Tibial artery (tissue), 4 donors: ENCODE results near the gene ACER3.

Experiments used
- DNase-seq, 2 donors: peaks; one replicate each; pipeline ENCODE4 v3.0.0-alpha.2; 2019
- H3K27ac ChIP-seq, 2 donors: fragments of 200-600 bp; sonication (generic) in 1 of 2; 1 replicate in 1 of 2; 2 replicates in 1 of 2; pipeline ENCODE4 v1.5.1; 2018 to 2019; ENCODE audit warnings: mild to moderate bottlenecking in 1 of 2
- H3K27me3 ChIP-seq, 2 donors: fragments of 200-600 bp; sonication (generic) in 1 of 2; one replicate each; pipeline versions ENCODE4 v1.5.1 to v1.6.0; 2016 to 2019
- H3K36me3 ChIP-seq, 3 donors: fragments of 200-600 bp; sonication (generic) in 2 of 3; one replicate each; pipeline ENCODE4 v1.5.1; 2016 to 2019; ENCODE audit warnings: mild to moderate bottlenecking in 2 of 3
- H3K4me1 ChIP-seq, 4 donors: fragments of 200-600 bp; sonication (generic) in 2 of 4; 1 replicate in 3 of 4; 2 replicates in 1 of 4; pipeline ENCODE4 v1.5.1; 2016 to 2019
- H3K4me3 ChIP-seq, 2 donors: fragments of 200-600 bp; sonication (generic) in 1 of 2; 1 replicate in 1 of 2; 2 replicates in 1 of 2; pipeline ENCODE4 v1.5.1; 2018 to 2019; ENCODE audit warnings: mild to moderate bottlenecking in 2 of 2
- H3K9me3 ChIP-seq, 3 donors: fragments of 200-600 bp; sonication (generic) in 1 of 3; one replicate each; pipeline ENCODE4 v1.5.1; 2016 to 2019
- intact Hi-C: fragments of 100-400 bp; cut with DNase I; formaldehyde crosslinking; loops from one replicate; pipeline ENCODE4 v1.15.0; 2023; ENCODE audit warnings: low total_unique reads
- TF ChIP-seq, protein P1 (sequence below), 2 experiments: fragments of 200-600 bp in 1 of 2; fragments of 450-650 bp in 1 of 2; IDR thresholded peaks; one replicate each; pipeline ENCODE4 v1.5.1; 2017 to 2019; ENCODE audit warnings: antibody characterized with exemption in 2 of 2, mild to moderate bottlenecking in 1 of 2, moderate library complexity in 1 of 2

The ACER3 gene

DNA sequence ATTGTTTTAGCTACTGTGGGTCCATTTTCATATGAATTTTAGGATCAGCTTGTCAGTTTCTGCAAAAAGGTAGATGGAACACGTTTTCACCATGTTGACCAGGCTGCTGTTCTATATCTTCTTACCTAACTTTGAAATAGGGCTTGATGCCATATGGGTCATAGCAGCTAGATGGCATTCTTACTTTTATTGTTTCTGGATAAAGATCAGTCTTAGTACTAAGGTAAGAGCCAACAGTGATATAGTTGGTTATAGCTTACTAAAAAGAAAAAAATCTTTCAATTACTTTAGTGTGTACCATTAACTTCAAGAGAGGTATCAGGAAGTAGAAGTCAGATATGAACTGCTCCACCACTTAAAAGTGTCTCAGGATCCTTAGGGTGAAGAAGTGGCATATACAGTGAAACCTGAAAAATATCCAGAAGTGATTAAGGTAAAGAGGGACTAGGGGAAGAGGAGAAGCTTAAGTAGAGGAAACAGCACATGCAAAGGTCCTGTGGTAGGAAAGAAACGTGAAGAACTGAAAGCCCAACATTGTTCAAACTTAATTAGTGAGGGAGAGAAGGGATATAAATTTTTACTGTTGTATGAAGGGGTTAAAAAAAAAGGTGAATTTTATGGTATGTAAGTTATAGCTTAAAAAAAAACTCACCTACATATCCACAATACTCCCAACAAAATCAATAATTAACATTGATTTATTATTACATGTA, 113.6 kb downstream of the ACER3 start:
- Histone ChIP-seq H3K36me3 (peaks cover 0 to 18% (median 4%) of the 10 kb centered on the region in 3 donors), H3K4me1 (peaks cover 0 to 13% (median 4%) of the 10 kb centered on the region in 4 donors), H3K27ac (no peak overlapping the region), H3K9me3 (peaks cover 0 to 9% (median 0%) of the 10 kb centered on the region in 3 donors), H3K27me3 (no peaks in the 10 kb centered on the region), H3K4me3 (no peak overlapping the region)
- TF ChIP-seq, protein P1, sequence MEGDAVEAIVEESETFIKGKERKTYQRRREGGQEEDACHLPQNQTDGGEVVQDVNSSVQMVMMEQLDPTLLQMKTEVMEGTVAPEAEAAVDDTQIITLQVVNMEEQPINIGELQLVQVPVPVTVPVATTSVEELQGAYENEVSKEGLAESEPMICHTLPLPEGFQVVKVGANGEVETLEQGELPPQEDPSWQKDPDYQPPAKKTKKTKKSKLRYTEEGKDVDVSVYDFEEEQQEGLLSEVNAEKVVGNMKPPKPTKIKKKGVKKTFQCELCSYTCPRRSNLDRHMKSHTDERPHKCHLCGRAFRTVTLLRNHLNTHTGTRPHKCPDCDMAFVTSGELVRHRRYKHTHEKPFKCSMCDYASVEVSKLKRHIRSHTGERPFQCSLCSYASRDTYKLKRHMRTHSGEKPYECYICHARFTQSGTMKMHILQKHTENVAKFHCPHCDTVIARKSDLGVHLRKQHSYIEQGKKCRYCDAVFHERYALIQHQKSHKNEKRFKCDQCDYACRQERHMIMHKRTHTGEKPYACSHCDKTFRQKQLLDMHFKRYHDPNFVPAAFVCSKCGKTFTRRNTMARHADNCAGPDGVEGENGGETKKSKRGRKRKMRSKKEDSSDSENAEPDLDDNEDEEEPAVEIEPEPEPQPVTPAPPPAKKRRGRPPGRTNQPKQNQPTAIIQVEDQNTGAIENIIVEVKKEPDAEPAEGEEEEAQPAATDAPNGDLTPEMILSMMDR (IDR thresholded peaks at IDR 0.05): no peak
- no peak for DNase-seq
- intact Hi-C loops: no loop called here

DNA sequence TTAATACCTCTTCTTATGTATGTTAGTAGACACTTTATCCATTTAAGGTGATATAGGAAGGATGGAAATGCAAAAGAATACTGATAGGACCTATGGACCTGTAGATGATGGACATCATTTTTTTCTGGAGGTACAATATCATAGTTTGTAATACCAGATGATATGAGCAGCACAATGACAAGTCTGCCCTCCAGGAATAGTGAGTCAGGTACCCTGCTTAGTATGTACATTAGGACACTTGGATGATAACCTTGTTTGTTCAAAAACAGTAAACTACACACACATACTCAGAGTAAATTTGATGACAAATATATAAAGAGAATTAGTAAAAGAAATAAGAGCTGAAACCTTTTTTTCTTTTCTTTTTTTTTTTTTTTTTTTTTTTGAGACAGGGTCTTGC, 114.8 kb downstream of the ACER3 start:
- intact Hi-C loops: no loop called here
- peaks cover 0 to 9% (median 0%) of the 10 kb centered on the region in 3 donors for H3K9me3 ChIP-seq
- peaks cover 0 to 16% (median 4%) of the 10 kb centered on the region in 4 donors for H3K4me1 ChIP-seq
- no peak overlapping the region for H3K27ac ChIP-seq
- peaks cover 0 to 18% (median 4%) of the 10 kb centered on the region in 3 donors for H3K36me3 ChIP-seq
- no peak overlapping the region for H3K4me3 ChIP-seq
- TF ChIP-seq, protein P1 (IDR thresholded peaks at IDR 0.05): no peak
- DNase-seq: no peak
- H3K27me3 ChIP-seq: no peaks in the 10 kb centered on the region

DNA sequence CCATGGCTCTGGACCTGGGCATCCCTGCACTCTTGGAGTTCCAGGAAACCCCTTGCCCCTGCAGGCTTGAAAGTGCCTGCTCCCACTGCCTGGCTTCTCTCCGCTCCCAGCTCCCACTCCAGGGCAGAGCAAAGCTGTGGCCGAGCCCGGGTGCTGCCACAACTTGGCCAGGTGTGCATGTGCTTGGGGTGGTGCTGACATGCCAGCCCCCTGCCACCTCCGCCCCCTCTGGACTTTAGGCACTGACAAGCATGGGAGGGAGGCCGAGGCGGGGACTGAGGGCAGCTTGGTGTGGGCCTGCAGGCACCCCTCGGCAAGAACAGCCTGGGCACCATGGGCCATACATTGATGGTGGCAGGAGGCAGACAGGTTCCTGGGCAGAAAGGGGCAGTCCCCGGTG, 117.1 kb downstream of the ACER3 start:
- Histone ChIP-seq H3K36me3 (peaks cover 0 to 18% (median 4%) of the 10 kb centered on the region in 3 donors), H3K4me1 (peaks cover 0 to 16% (median 4%) of the 10 kb centered on the region in 4 donors), H3K4me3 (no peak overlapping the region), H3K9me3 (no peaks in the 10 kb centered on the region), H3K27ac (no peak overlapping the region), H3K27me3 (no peaks in the 10 kb centered on the region)
- intact Hi-C loops: no loop called here
- TF ChIP-seq, protein P1 (IDR thresholded peaks at IDR 0.05): no peak
- DNase-seq: no peak

- DNase-seq: no peak
- Histone ChIP-seq H3K4me1 (peaks cover 0 to 16% (median 4%) of the 10 kb centered on the region in 4 donors), H3K9me3 (no peaks in the 10 kb centered on the region), H3K4me3 (no peak overlapping the region), H3K27ac (no peak overlapping the region), H3K27me3 (no peaks in the 10 kb centered on the region), H3K36me3 (peaks cover 0 to 18% (median 4%) of the 10 kb centered on the region in 3 donors)
- TF ChIP-seq, protein P1 (IDR thresholded peaks at IDR 0.05): no peak
- intact Hi-C loops: no loop called here
Observed at GRCh38 chr11:76978239-76978638, 117.5 kb downstream of the ACER3 start.

- intact Hi-C loops: no loop called here
- no peak for DNase-seq
- Histone ChIP-seq H3K27me3 (no peaks in the 10 kb centered on the region), H3K36me3 (peaks cover 0 to 18% (median 4%) of the 10 kb centered on the region in 3 donors), H3K27ac (no peak overlapping the region), H3K9me3 (no peaks in the 10 kb centered on the region), H3K4me3 (no peak overlapping the region), H3K4me1 (peaks cover 0 to 16% (median 4%) of the 10 kb centered on the region in 4 donors)
- TF ChIP-seq, protein P1 (IDR thresholded peaks at IDR 0.05): no peak
Observed at GRCh38 chr11:76978818-76979217, 118.1 kb downstream of the ACER3 start.
